Right hindlimb (tissue), 1 donor: ENCODE measurements around the gene KDELR3.

Source experiments
- DNase-seq: peaks from one replicate; pipeline ENCODE4 v3.0.0-alpha.2; 2018

The KDELR3 gene

GRCh38 chr22:38440747-38441350, 27.0 kb upstream of the KDELR3 start:
- no peak for DNase-seq

- no peak for DNase-seq
Measured at GRCh38 chr22:38441620-38442287, 26.1 kb upstream of the KDELR3 start.

GRCh38 chr22:38442967-38443627, 24.8 kb upstream of the KDELR3 start:
- DNase-seq, result no peak

- no peak for DNase-seq
Measured at GRCh38 chr22:38443628-38444521, 24.0 kb upstream of the KDELR3 start.

GRCh38 chr22:38444783-38445182, 23.1 kb upstream of the KDELR3 start:
- DNase-seq, result no peak

- no peak for DNase-seq
Measured at GRCh38 chr22:38446018-38446601, 21.8 kb upstream of the KDELR3 start.

- DNase-seq, result no peak
Measured at GRCh38 chr22:38448945-38449745, 18.8 kb upstream of the KDELR3 start.

- no peak for DNase-seq
Measured at GRCh38 chr22:38449776-38450175, 18.1 kb upstream of the KDELR3 start.

GRCh38 chr22:38450234-38450797, 17.6 kb upstream of the KDELR3 start:
- DNase-seq, result no peak

GRCh38 chr22:38451404-38451803, 16.5 kb upstream of the KDELR3 start:
- DNase-seq, result no peak

- DNase-seq, result no peak
Measured at GRCh38 chr22:38451864-38452263, 16.0 kb upstream of the KDELR3 start.

GRCh38 chr22:38452373-38453065, 15.4 kb upstream of the KDELR3 start:
- peak; percentile 57 for DNase-seq

- no peak for DNase-seq
Measured at GRCh38 chr22:38453066-38453672, 14.7 kb upstream of the KDELR3 start.

- DNase-seq, result no peak
Measured at GRCh38 chr22:38453996-38454352, 13.9 kb upstream of the KDELR3 start.

- no peak for DNase-seq
Measured at GRCh38 chr22:38454353-38455075, 13.4 kb upstream of the KDELR3 start.

GRCh38 chr22:38455076-38455529, 12.8 kb upstream of the KDELR3 start, which contains the start of gene KCNJ4:
Gene KCNJ4 (minus strand): TSS chr22:38455199. CDS start chr22:38428132, 27,067 bp downstream.
- no peak for DNase-seq

- DNase-seq, result peak; percentile 64
Measured at GRCh38 chr22:38455530-38456271, 12.2 kb upstream of the KDELR3 start.

GRCh38 chr22:38456272-38456835, 11.5 kb upstream of the KDELR3 start:
- no peak for DNase-seq
